ENCODE data around the gene MAST4. TPM values are rescaled to one million over a fixed set of nuclear protein-coding genes. Genes with fewer than 3 reads are reported as not detected.

Gene MAST4
- total RNA-seq, 4 donors from 2014 or later, result 19.5 to 44.1 (median 24.1) TPM

DNA sequence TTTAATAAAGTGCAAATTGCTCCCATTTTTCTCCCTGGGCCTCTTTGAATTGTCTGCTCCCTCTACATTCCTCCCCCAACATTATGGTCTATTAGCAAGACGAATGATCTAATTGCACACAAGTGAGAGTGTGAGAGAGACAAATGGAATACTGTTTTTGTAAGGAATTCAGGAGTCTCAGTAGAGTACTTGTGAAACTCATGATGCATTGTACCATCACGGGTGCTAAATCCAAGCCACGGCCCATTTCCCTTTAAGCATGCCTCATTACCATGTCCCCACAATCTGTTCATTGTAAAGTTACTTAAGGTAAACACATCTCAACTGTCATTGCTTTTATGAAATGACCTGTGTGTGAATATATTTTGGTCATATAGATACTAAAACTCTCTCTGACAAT is 537.6 kb downstream of the MAST4 start:
- no peak for TF ChIP-seq POLR2A (IDR thresholded peaks at IDR 0.05)
- no peak for TF ChIP-seq EP300 (IDR thresholded peaks at IDR 0.05)
- TF ChIP-seq, protein P1, sequence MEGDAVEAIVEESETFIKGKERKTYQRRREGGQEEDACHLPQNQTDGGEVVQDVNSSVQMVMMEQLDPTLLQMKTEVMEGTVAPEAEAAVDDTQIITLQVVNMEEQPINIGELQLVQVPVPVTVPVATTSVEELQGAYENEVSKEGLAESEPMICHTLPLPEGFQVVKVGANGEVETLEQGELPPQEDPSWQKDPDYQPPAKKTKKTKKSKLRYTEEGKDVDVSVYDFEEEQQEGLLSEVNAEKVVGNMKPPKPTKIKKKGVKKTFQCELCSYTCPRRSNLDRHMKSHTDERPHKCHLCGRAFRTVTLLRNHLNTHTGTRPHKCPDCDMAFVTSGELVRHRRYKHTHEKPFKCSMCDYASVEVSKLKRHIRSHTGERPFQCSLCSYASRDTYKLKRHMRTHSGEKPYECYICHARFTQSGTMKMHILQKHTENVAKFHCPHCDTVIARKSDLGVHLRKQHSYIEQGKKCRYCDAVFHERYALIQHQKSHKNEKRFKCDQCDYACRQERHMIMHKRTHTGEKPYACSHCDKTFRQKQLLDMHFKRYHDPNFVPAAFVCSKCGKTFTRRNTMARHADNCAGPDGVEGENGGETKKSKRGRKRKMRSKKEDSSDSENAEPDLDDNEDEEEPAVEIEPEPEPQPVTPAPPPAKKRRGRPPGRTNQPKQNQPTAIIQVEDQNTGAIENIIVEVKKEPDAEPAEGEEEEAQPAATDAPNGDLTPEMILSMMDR (IDR thresholded peaks at IDR 0.05), result no peak
- no peak overlapping the region for H3K27ac ChIP-seq
- H3K4me3 ChIP-seq, result no peak overlapping the region
- no peaks in the 10 kb centered on the region for H3K4me1 ChIP-seq
- DNase-seq (ENCODE audit: low spot score in 2 of 2), result no peak
- H3K27me3 ChIP-seq, result no peaks in the 10 kb centered on the region
- WGBS, 2 donors, result 62 to 65% methylated on average over 3 of the region's 3 CpGs
- H3K9me3 ChIP-seq, result no peaks in the 10 kb centered on the region
- no peaks in the 10 kb centered on the region for H3K36me3 ChIP-seq

DNA sequence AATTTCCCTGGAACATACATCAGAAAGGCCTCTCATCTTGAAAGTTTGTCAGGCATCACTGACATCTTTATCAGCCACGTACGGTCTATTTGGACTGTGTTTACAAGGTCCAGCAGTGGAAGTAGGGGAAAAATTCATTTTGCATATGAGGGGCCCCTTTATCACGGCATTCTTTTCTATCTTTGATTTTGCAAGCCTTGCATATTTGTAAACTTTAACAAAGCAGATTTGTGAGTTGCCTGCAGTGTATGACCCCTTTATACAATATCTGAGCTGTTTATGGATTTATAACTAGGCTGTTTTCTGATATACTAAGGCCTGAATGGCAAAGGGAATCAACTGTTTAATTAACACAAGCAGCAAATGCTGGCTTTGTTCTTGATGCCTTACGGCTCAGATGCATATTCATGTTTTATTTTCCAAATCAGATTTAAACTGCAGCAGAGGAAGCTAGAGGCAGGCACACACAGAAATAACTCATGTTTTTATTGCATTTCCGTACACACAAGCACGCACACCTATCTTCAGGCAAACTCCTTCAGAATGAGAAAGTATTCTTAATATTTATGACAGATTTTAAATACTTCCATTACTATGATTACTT is 539.3 kb downstream of the MAST4 start:
- 61 to 64% methylated on average over 6 of the region's 6 CpGs for WGBS, 2 donors
- H3K27ac ChIP-seq, result no peak overlapping the region
- no peaks in the 10 kb centered on the region for H3K9me3 ChIP-seq
- DNase-seq (ENCODE audit: low spot score in 2 of 2), result no peak
- H3K4me1 ChIP-seq, result no peaks in the 10 kb centered on the region
- TF ChIP-seq EP300 (IDR thresholded peaks at IDR 0.05), result no peak
- TF ChIP-seq POLR2A (IDR thresholded peaks at IDR 0.05), result no peak
- TF ChIP-seq, protein P1 (IDR thresholded peaks at IDR 0.05), result no peak
- H3K36me3 ChIP-seq, result no peaks in the 10 kb centered on the region
- no peak overlapping the region for H3K4me3 ChIP-seq
- no peaks in the 10 kb centered on the region for H3K27me3 ChIP-seq

DNA sequence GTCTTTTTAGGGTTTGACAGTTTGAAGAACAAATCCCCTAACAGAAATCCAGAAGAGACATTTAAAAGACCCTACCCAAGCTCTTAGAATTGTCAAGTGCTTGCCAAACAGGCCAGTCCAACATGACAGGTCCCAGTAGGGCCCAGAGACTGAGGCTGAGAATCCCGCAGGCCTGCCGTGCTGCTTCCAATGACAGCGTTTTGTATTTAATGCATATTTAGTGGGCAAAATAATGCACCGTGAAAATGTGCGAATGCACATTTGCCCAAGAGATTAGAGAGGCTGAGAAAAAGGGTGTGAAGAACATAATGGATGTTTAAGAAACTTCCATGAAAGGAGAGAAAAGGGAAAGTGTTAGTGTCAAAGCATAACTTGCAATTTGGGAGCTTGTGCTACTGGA is 542.8 kb downstream of the MAST4 start:
- H3K9me3 ChIP-seq, result no peaks in the 10 kb centered on the region
- peaks cover 0 to 16% (median 5%) of the 10 kb centered on the region in 3 donors for H3K36me3 ChIP-seq
- H3K27me3 ChIP-seq, result no peaks in the 10 kb centered on the region
- no peak for DNase-seq (ENCODE audit: low spot score in 2 of 2)
- no peak overlapping the region for H3K4me3 ChIP-seq
- H3K4me1 ChIP-seq, result no peaks in the 10 kb centered on the region
- no peak for TF ChIP-seq EP300 (IDR thresholded peaks at IDR 0.05)
- 90 to 93% methylated on average over 5 of the region's 5 CpGs for WGBS, 2 donors
- H3K27ac ChIP-seq, result no peak overlapping the region

DNA sequence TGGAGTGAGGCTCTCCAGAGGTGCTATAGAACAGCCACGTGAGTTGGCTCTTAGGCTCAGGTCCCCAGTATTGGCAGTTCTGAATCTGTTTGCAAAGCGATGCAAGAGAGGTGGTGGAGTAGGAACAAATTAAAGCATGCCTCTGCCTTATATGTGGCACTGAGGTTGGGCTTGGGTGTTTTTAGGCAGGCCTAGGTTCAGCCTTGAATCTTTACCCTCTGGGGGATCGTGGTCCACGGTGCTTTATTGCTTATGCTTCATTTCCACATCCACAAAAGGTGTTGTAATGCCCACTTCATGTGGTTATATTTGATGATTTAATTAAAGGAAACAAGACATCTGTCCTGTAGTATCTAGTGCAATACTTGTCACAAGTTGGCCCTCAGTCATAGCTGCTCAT is 544.2 kb downstream of the MAST4 start:
- no peak overlapping the region for H3K4me3 ChIP-seq
- TF ChIP-seq POLR2A (IDR thresholded peaks at IDR 0.05) (no peak), EP300 (IDR thresholded peaks at IDR 0.05) (no peak)
- TF ChIP-seq, protein P1 (IDR thresholded peaks at IDR 0.05), result no peak
- H3K9me3 ChIP-seq, result no peaks in the 10 kb centered on the region
- 93 to 95% methylated on average over 4 of the region's 4 CpGs for WGBS, 2 donors
- no peaks in the 10 kb centered on the region for H3K27me3 ChIP-seq
- H3K27ac ChIP-seq, result no peak overlapping the region
- H3K4me1 ChIP-seq, result no peaks in the 10 kb centered on the region
- peaks cover 0 to 26% (median 5%) of the 10 kb centered on the region in 3 donors for H3K36me3 ChIP-seq
- no peak for DNase-seq (ENCODE audit: low spot score in 2 of 2)

DNA sequence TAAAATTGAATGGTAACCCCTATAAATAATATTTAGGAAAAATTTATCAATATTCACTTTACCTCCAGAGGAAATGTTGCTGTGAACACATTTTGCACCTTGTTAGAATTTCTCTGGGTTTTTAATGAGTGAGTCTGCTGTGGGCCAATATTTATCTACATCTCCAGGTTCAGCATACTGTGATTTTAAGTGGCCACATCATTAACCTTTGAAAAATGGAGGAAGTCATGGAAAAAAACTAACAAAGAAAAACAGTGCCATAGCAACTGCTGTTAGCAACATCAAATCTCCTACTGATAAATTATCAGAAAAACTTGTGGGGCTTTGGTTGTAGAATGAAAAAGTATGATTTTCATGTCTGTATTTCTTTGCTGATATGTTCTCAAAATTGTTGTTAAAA is 545.5 kb downstream of the MAST4 start:
- Histone ChIP-seq H3K27me3 (no peaks in the 10 kb centered on the region), H3K27ac (no peak overlapping the region), H3K36me3 (peaks cover 0 to 31% (median 5%) of the 10 kb centered on the region in 3 donors), H3K4me1 (no peaks in the 10 kb centered on the region), H3K9me3 (no peaks in the 10 kb centered on the region), H3K4me3 (no peak overlapping the region)
- DNase-seq (ENCODE audit: low spot score in 2 of 2), result no peak
- TF ChIP-seq EP300 (IDR thresholded peaks at IDR 0.05) (no peak), POLR2A (IDR thresholded peaks at IDR 0.05) (no peak)
- TF ChIP-seq, protein P1 (IDR thresholded peaks at IDR 0.05), result no peak

DNA sequence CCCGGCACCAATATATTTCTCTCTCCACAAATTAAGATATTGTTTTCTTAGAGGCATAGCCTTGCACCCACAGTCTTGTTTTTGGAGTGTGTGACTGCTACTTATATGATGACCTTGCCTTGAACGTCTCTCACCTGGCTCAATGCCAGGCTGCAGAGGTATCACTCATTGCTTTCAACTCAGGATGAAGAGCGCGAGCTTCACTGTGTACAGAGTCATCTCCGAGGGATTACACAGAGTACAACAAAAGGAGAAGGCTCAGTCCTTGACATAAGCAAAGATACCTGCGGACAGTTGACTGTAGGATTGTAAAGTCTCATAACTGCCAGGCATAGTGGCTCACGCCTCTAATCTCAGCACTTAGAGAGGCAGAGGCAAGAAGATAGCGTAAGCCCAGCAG is 546.6 kb downstream of the MAST4 start:
- 85 to 90% methylated on average over 8 of the region's 8 CpGs for WGBS, 2 donors
- H3K27me3 ChIP-seq, result no peaks in the 10 kb centered on the region
- no peaks in the 10 kb centered on the region for H3K4me1 ChIP-seq
- H3K36me3 ChIP-seq, result peaks cover 0 to 31% (median 5%) of the 10 kb centered on the region in 3 donors
- no peak overlapping the region for H3K27ac ChIP-seq
- no peak for DNase-seq (ENCODE audit: low spot score in 2 of 2)
- TF ChIP-seq POLR2A (IDR thresholded peaks at IDR 0.05), result no peak
- TF ChIP-seq, protein P1 (IDR thresholded peaks at IDR 0.05), result no peak
- TF ChIP-seq EP300 (IDR thresholded peaks at IDR 0.05), result no peak
- H3K4me3 ChIP-seq, result no peak overlapping the region
- no peaks in the 10 kb centered on the region for H3K9me3 ChIP-seq

Data from tibial nerve (tissue), 4 donors.